GM18505 (cell line): ENCODE results near the gene ANO9.
"Not testable (repeated sequence)": the region's sequence is repeated elsewhere in the genome, so short reads cannot be mapped to it uniquely, and the experiment has no call there.

Source experiments
- ATAC-seq: cut with Tn5 transposase; IDR thresholded peaks from one replicate; pipeline ENCODE4 v1.9.1; 2021; ENCODE audit not compliant: unreplicated experiment
- POLR2A ChIP-seq: IDR thresholded peaks from 4 replicates; pipeline ENCODE4 v1.6.1; 2011; ENCODE audit warnings: borderline replicate concordance; ENCODE audit not compliant: insufficient read depth, insufficient read length; ENCODE audit errors: extremely low read depth

The ANO9 gene

GRCh38 chr11:428295-428694 lies 13.5 kb downstream of the ANO9 start:
- TF ChIP-seq POLR2A = no peak
- ATAC-seq = no peak

- no peak for TF ChIP-seq POLR2A
- no peak for ATAC-seq
These were observed 15.0 kb downstream of the ANO9 start for GRCh38 chr11:426851-427250.

GRCh38 chr11:425301-425700 lies 16.5 kb downstream of the ANO9 start:
- no peak for ATAC-seq
- no peak for TF ChIP-seq POLR2A

- ATAC-seq = not testable (repeated sequence)
These were observed 17.0 kb downstream of the ANO9 start for GRCh38 chr11:424766-425165.

GRCh38 chr11:424232-424631 lies 17.6 kb downstream of the ANO9 start:
- no peak for TF ChIP-seq POLR2A
- no peak for ATAC-seq

GRCh38 chr11:422249-422656 lies 19.6 kb downstream of the ANO9 start:
- ATAC-seq = no peak
- TF ChIP-seq POLR2A = no peak

- TF ChIP-seq POLR2A = no peak
- ATAC-seq = no peak
These were observed 20.9 kb downstream of the ANO9 start for GRCh38 chr11:420911-421321.

- no peak for ATAC-seq
These were observed 21.5 kb downstream of the ANO9 start for GRCh38 chr11:420054-420910.

GRCh38 chr11:419248-420005 lies 22.4 kb downstream of the ANO9 start:
- no peak for TF ChIP-seq POLR2A
- no peak for ATAC-seq

More at GRCh38 chr11:420054-420910, 21.5 kb downstream of the ANO9 start:
- no peak for TF ChIP-seq POLR2A

GRCh38 chr11:418343-419247 lies 23.2 kb downstream of the ANO9 start:
- ATAC-seq = no peak
- no peak for TF ChIP-seq POLR2A

- TF ChIP-seq POLR2A = no peak
- ATAC-seq = no peak
These were observed 24.0 kb downstream of the ANO9 start for GRCh38 chr11:417652-418342.

GRCh38 chr11:416757-417621 lies 24.8 kb downstream of the ANO9 start:
- ATAC-seq = no peak
- no peak for TF ChIP-seq POLR2A

- no peak for TF ChIP-seq POLR2A
- no peak for ATAC-seq
These were observed 25.6 kb downstream of the ANO9 start for GRCh38 chr11:416051-416756.
